ENCODE results near the gene TAS2R20.

Gene TAS2R20

GRCh38 chr12:10957741-10958140 is 40.4 kb downstream of the TAS2R20 start:
- no peak for DNase-seq

GRCh38 chr12:10956085-10956484 is 42.0 kb downstream of the TAS2R20 start:
- no peak for DNase-seq

- no peak for DNase-seq
These were observed 45.5 kb downstream of the TAS2R20 start for GRCh38 chr12:10952645-10953044.

Data from NCI-H1930 (cell line).